BLaER1 treated with 17β-estradiol and CSF1 and Interleukin-3, amounts not matched to agents 10 nM and 100 nM (cell line): ENCODE measurements around the gene PAX7.
A peak's percentile ranks its signal among the peaks of the same experiment; 100 is the strongest.
"Not testable (repeated sequence)": the region's sequence is repeated elsewhere in the genome, so short reads cannot be mapped to it uniquely, and the experiment has no call there.

Experiments
- H3K27ac ChIP-seq, 11 experiments: shearing (Covaris generic); formaldehyde crosslinking; 2 replicates each; pipeline ENCODE4 v1.8.1; 2022
- H3K27me3 ChIP-seq, 11 experiments: shearing (Covaris generic); formaldehyde crosslinking; 2 replicates each; pipeline ENCODE4 v1.8.1; 2022
- H3K36me3 ChIP-seq, 11 experiments: shearing (Covaris generic); formaldehyde crosslinking; 2 replicates each; pipeline ENCODE4 v1.8.1; 2022
- H3K4me1 ChIP-seq, 10 experiments: shearing (Covaris generic); formaldehyde crosslinking; 2 replicates each; pipeline ENCODE4 v1.8.1; 2022
- H3K4me2 ChIP-seq, 11 experiments: shearing (Covaris generic); formaldehyde crosslinking; 2 replicates each; pipeline ENCODE4 v1.8.1; 2022
- H3K4me3 ChIP-seq, 10 experiments: shearing (Covaris generic); formaldehyde crosslinking; 2 replicates each; pipeline ENCODE4 v1.8.1; 2022
- H3K9ac ChIP-seq, 11 experiments: shearing (Covaris generic); formaldehyde crosslinking; 2 replicates each; pipeline ENCODE4 v1.8.1; 2022
- H3K9me3 ChIP-seq, 11 experiments: shearing (Covaris generic); formaldehyde crosslinking; replicated peaks in 1 of 11; 2 replicates each; pipeline ENCODE4 v1.8.1; 2022
- H4K20me1 ChIP-seq, 11 experiments: shearing (Covaris generic); formaldehyde crosslinking; 2 replicates each; pipeline ENCODE4 v1.8.1; 2022
- Cebpa-rat ChIP-seq, 11 experiments: shearing (Covaris generic); IDR thresholded peaks; 2 replicates each; pipeline ENCODE4 v1.8.1; 2022

PAX7 gene

GRCh38 chr1:18693256-18694098 is 62.8 kb downstream of the PAX7 start:
- Histone ChIP-seq H4K20me1 (peaks cover 0 to 16% (median 0%) of the 10 kb centered on the region in 11 experiments; a peak in 3 of 22 replicates), H3K36me3 (no peaks in the 10 kb centered on the region), H3K4me1 (peaks cover 0 to 19% (median 10%) of the 10 kb centered on the region in 10 experiments; a peak in 15 of 20 replicates), H3K4me2 (no peak overlapping the region), H3K9ac (no peak overlapping the region), H3K9me3 (no peaks in the 10 kb centered on the region), H3K27me3 (peaks cover 0 to 17% (median 5%) of the 10 kb centered on the region in 11 experiments; a peak in 8 of 22 replicates), H3K4me3 (no peak overlapping the region), H3K27ac (no peak overlapping the region)
- no peak for TF ChIP-seq Cebpa-rat (IDR thresholded peaks at IDR 0.05)

GRCh38 chr1:18694289-18694688 is 63.6 kb downstream of the PAX7 start:
- H3K27me3 ChIP-seq, result peaks cover 0 to 21% (median 5%) of the 10 kb centered on the region in 11 experiments; a peak in 8 of 22 replicates
- not testable (repeated sequence) for H3K4me2 ChIP-seq, H3K9ac ChIP-seq, H3K4me3 ChIP-seq, H3K9me3 ChIP-seq, H3K36me3 ChIP-seq, H3K27ac ChIP-seq
- peaks cover 0 to 24% (median 0%) of the 10 kb centered on the region in 11 experiments; a peak in 4 of 22 replicates for H4K20me1 ChIP-seq
- peaks cover 0 to 19% (median 10%) of the 10 kb centered on the region in 10 experiments; a peak in 15 of 20 replicates for H3K4me1 ChIP-seq

DNA sequence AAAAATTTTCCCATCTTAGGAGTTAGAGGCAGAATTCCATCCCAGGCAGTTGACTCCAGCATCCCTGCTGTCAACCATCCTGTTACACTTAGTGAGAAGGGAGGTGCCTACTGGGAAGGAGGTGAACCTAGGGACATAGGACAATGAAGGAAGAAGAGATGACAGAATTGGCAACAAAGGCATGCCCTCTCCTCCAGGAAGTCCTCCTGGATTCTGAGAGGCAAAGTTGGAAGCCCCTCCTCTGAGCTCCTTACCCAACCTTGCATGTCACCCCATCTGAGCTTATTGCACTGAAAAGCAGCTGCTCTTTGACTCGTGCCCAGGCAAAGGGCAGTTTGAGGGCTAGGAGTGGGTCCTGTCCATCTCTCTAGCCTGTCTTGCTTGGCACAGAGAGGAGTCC is 66.9 kb downstream of the PAX7 start:
- Histone ChIP-seq H3K4me1 (peaks cover 0 to 8% (median 0%) of the 10 kb centered on the region in 10 experiments; a peak in 1 of 20 replicates), H3K4me2 (no peak overlapping the region), H3K9me3 (no peaks in the 10 kb centered on the region), H3K36me3 (no peaks in the 10 kb centered on the region), H4K20me1 (peaks cover 0 to 28% (median 0%) of the 10 kb centered on the region in 11 experiments; a peak in 4 of 22 replicates), H3K9ac (no peak overlapping the region), H3K27ac (no peak overlapping the region), H3K4me3 (no peak overlapping the region), H3K27me3 (peaks cover 0 to 25% (median 11%) of the 10 kb centered on the region in 11 experiments; a peak in 20 of 22 replicates)
- no peak for TF ChIP-seq Cebpa-rat (IDR thresholded peaks at IDR 0.05)

- Histone ChIP-seq H3K27me3 (peaks cover 15 to 38% (median 22%) of the 10 kb centered on the region in 11 experiments), H3K27ac (no peak overlapping the region), H3K9me3 (no peaks in the 10 kb centered on the region), H3K4me1 (peaks cover 0 to 12% (median 5%) of the 10 kb centered on the region in 10 experiments; a peak in 16 of 20 replicates), H3K4me3 (no peak overlapping the region), H3K36me3 (no peaks in the 10 kb centered on the region), H4K20me1 (peaks cover 0 to 25% (median 0%) of the 10 kb centered on the region in 11 experiments; a peak in 4 of 22 replicates), H3K9ac (no peak overlapping the region), H3K4me2 (no peak overlapping the region)
- no peak for TF ChIP-seq Cebpa-rat (IDR thresholded peaks at IDR 0.05)
Observed at GRCh38 chr1:18700530-18700929, 69.9 kb downstream of the PAX7 start.

- no peak overlapping the region for H3K4me2 ChIP-seq
Observed at GRCh38 chr1:18701183-18701582, 70.5 kb downstream of the PAX7 start.

DNA sequence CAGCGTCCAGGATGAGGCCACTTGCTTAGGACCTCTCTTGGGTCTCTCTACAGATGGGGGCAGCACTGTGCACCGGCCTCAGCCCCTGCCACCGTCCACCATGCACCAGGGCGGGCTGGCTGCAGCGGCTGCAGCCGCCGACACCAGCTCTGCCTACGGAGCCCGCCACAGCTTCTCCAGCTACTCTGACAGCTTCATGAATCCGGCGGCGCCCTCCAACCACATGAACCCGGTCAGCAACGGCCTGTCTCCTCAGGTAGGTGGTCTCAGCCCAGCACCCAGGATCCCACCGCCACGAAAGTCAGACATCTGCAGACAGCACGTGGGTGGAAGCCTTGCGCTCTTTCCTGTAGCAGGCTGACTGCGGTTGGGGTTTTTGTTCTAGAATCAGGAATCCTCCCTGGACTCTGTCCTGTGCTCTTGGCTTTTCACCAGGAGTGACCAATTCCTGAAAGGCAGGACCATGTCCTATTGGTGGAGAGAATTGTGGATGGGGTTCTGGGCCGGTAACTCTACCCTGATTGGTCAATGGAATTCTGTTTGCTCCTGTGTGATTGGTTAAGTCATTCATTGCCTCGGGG is 72.5 kb downstream of the PAX7 start:
- Histone ChIP-seq H3K27ac (no peak overlapping the region), H3K4me3 (no peak overlapping the region), H3K4me1 (peaks cover 5 to 22% (median 12%) of the 10 kb centered on the region in 10 experiments; a peak in 18 of 20 replicates), H3K9ac (no peak overlapping the region), H3K9me3 (no peaks in the 10 kb centered on the region), H3K27me3 (peaks cover 15 to 46% (median 25%) of the 10 kb centered on the region in 11 experiments), H4K20me1 (peaks cover 0 to 25% (median 0%) of the 10 kb centered on the region in 11 experiments; a peak in 5 of 22 replicates), H3K4me2 (peak overlapping the region in 7 of 11 experiments; percentile 2 to 25 (median 8); a peak in 3 of 22 replicates), H3K36me3 (no peaks in the 10 kb centered on the region)
- TF ChIP-seq Cebpa-rat (IDR thresholded peaks at IDR 0.05), result no peak

More at GRCh38 chr1:18701183-18701582, 70.5 kb downstream of the PAX7 start:
- H3K9ac ChIP-seq, result no peak overlapping the region
- no peak overlapping the region for H3K27ac ChIP-seq
- peaks cover 15 to 44% (median 25%) of the 10 kb centered on the region in 11 experiments for H3K27me3 ChIP-seq
- H3K4me1 ChIP-seq, result peaks cover 5 to 19% (median 11%) of the 10 kb centered on the region in 10 experiments; a peak in 18 of 20 replicates
- H3K36me3 ChIP-seq, result no peaks in the 10 kb centered on the region
- H3K9me3 ChIP-seq, result no peaks in the 10 kb centered on the region
- TF ChIP-seq Cebpa-rat (IDR thresholded peaks at IDR 0.05), result no peak
- no peak overlapping the region for H3K4me3 ChIP-seq
- H4K20me1 ChIP-seq, result peaks cover 0 to 25% (median 0%) of the 10 kb centered on the region in 11 experiments; a peak in 5 of 22 replicates

- Histone ChIP-seq H3K36me3 (no peaks in the 10 kb centered on the region), H3K9ac (no peak overlapping the region), H3K4me1 (peaks cover 5 to 32% (median 18%) of the 10 kb centered on the region in 10 experiments; a peak in 18 of 20 replicates), H3K4me3 (no peak overlapping the region), H3K27ac (no peak overlapping the region), H3K27me3 (peaks cover 15 to 41% (median 25%) of the 10 kb centered on the region in 11 experiments), H3K4me2 (peak overlapping the region in 9 of 11 experiments; percentile 24 to 64 (median 52); a peak in 19 of 22 replicates), H4K20me1 (peaks cover 0 to 4% (median 0%) of the 10 kb centered on the region in 11 experiments; a peak in 3 of 22 replicates), H3K9me3 (no peaks in the 10 kb centered on the region)
- no peak for TF ChIP-seq Cebpa-rat (IDR thresholded peaks at IDR 0.05)
Observed at GRCh38 chr1:18705811-18706210, 75.2 kb downstream of the PAX7 start.

DNA sequence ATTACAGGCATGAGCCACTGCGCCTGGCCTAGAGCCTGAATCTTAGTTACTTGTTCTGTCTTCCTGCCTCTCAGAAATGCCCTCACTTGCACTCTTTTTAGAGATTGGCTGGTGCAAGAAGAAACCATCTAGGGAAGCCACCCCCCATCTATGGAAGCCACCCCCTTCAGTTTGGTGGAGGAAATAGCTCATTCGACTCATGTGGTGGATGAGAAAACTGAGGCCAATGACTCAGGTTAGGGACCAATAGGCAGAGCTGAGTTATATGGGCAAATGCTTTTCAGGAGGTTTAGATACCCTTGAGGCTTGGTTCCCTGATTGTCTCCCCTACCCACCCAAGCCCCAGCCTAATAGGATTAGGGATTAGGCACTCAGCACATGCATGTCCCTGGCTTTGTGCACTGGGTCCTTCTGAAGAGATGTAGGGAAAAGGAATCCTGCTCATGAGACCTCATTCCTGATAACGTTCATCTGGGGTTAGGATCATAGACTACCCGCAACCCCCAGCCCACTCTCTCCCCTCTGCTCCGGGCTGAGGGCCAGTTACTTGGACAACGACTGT is 77.1 kb downstream of the PAX7 start:
- Histone ChIP-seq H4K20me1 (peaks cover 0 to 4% (median 0%) of the 10 kb centered on the region in 11 experiments; a peak in 3 of 22 replicates), H3K4me2 (no peak overlapping the region), H3K36me3 (no peaks in the 10 kb centered on the region), H3K9ac (no peak overlapping the region), H3K27me3 (peaks cover 10 to 43% (median 21%) of the 10 kb centered on the region in 11 experiments), H3K27ac (no peak overlapping the region), H3K4me3 (no peak overlapping the region), H3K4me1 (peaks cover 5 to 32% (median 18%) of the 10 kb centered on the region in 10 experiments; a peak in 18 of 20 replicates), H3K9me3 (no peaks in the 10 kb centered on the region)
- no peak for TF ChIP-seq Cebpa-rat (IDR thresholded peaks at IDR 0.05)
